Natural killer cell treated with Interleukin-12 subunit alpha and Interleukin-12 subunit beta and Interleukin-15 and Interleukin-18, amount 100 ng/mL, for 72 hours (primary cell): ENCODE data around the gene IGIP. TPM values are rescaled to one million over a fixed set of nuclear protein-coding genes. Genes with fewer than 3 reads are reported as not detected.

Source experiments
- ATAC-seq, 2 donors: fragments of 150-1000 bp; cut with Tn5 transposase in 1 of 2; sonication (Bioruptor Pico), chemical (Tn5 transposase) in 1 of 2; 2 replicates each; pipeline ENCODE4 v1.10.0; 2021
- DNase-seq: peaks from one replicate; pipeline ENCODE4 v3.0.0; 2022; ENCODE audit warnings: low spot score
- H3K27ac Mint-ChIP-seq, 2 donors: 1 replicate in 1 of 2; 2 replicates in 1 of 2; pipeline ENCODE4 v1.8.0; 2022; ENCODE audit warnings: mixed read lengths in 2 of 2, mild to moderate bottlenecking in 1 of 2, moderate library complexity in 1 of 2
- H3K27me3 Mint-ChIP-seq, 2 donors: 1 replicate in 1 of 2; 2 replicates in 1 of 2; pipeline ENCODE4 v1.8.0; 2022; ENCODE audit warnings: mixed read lengths in 2 of 2
- H3K36me3 Mint-ChIP-seq: one replicate; pipeline ENCODE4 v1.8.0; 2022; ENCODE audit warnings: mixed read lengths
- H3K4me1 Mint-ChIP-seq, 2 donors: 1 replicate in 1 of 2; 2 replicates in 1 of 2; pipeline ENCODE4 v1.8.0; 2022; ENCODE audit warnings: low read depth in 2 of 2, mixed read lengths in 2 of 2, mild to moderate bottlenecking in 1 of 2
- H3K4me3 Mint-ChIP-seq: one replicate; pipeline ENCODE4 v1.8.0; 2022; ENCODE audit warnings: mixed read lengths
- H3K9me3 Mint-ChIP-seq: 2 replicates; pipeline ENCODE4 v1.8.0; 2022; ENCODE audit warnings: mixed read lengths
- total RNA-seq, 2 donors: library from RNA; stranded (reverse); gene quantifications; one replicate each; pipeline ENCODE4 v1.2.3, GENCODE V29; 2022

Gene IGIP
- total RNA-seq: 1 to 10 TPM; 2.6 to 3.1 TPM

- Mint-ChIP-seq H3K9me3 (no peaks in the 10 kb centered on the region), H3K4me1 (peaks cover 6 to 10% of the 10 kb centered on the region in 2 donors), H3K27me3 (no peaks in the 10 kb centered on the region), H3K27ac (no peak within 1 kb of the TSS), H3K4me3 (no peak within 1 kb of the TSS), H3K36me3 (no peaks in the 10 kb centered on the region)
- no peak for ATAC-seq
- no peak for DNase-seq
Observed at GRCh38 chr5:140125637-140126036, at the start of gene IGIP. TSS of gene IGIP (plus strand) at chr5:140125937. CDS start at chr5:140128477, 2,540 bp downstream.

GRCh38 chr5:140076142-140076541 is 49.6 kb upstream of the IGIP start:
- DNase-seq (no peak), ATAC-seq (no peak)
- H3K36me3 Mint-ChIP-seq: no peaks in the 10 kb centered on the region
- H3K27ac Mint-ChIP-seq: no peak overlapping the region
- no peaks in the 10 kb centered on the region for H3K9me3 Mint-ChIP-seq
- H3K4me1 Mint-ChIP-seq: no peaks in the 10 kb centered on the region
- H3K27me3 Mint-ChIP-seq: peaks cover 21 to 31% of the 10 kb centered on the region in 2 donors
- no peak overlapping the region for H3K4me3 Mint-ChIP-seq

- Mint-ChIP-seq H3K27ac (no peak overlapping the region), H3K36me3 (no peaks in the 10 kb centered on the region), H3K27me3 (peaks cover 18 to 27% of the 10 kb centered on the region in 2 donors), H3K9me3 (no peaks in the 10 kb centered on the region), H3K4me3 (no peak overlapping the region), H3K4me1 (no peaks in the 10 kb centered on the region)
- ATAC-seq (no peak), DNase-seq (no peak)
Observed at GRCh38 chr5:140076788-140077187, 48.9 kb upstream of the IGIP start.

GRCh38 chr5:140083120-140083519 is 42.6 kb upstream of the IGIP start:
- H3K4me1 Mint-ChIP-seq: no peaks in the 10 kb centered on the region
- no peak overlapping the region for H3K4me3 Mint-ChIP-seq
- DNase-seq: no peak
- H3K27me3 Mint-ChIP-seq: peaks cover 21 to 36% of the 10 kb centered on the region in 2 donors
- no peaks in the 10 kb centered on the region for H3K36me3 Mint-ChIP-seq
- no peak for ATAC-seq
- no peaks in the 10 kb centered on the region for H3K9me3 Mint-ChIP-seq
- H3K27ac Mint-ChIP-seq: no peak overlapping the region

- peaks cover 21 to 36% of the 10 kb centered on the region in 2 donors for H3K27me3 Mint-ChIP-seq
- DNase-seq: no peak
- H3K4me3 Mint-ChIP-seq: no peak overlapping the region
- no peaks in the 10 kb centered on the region for H3K9me3 Mint-ChIP-seq
- no peak overlapping the region for H3K27ac Mint-ChIP-seq
- H3K4me1 Mint-ChIP-seq: no peaks in the 10 kb centered on the region
- no peak for ATAC-seq
- no peaks in the 10 kb centered on the region for H3K36me3 Mint-ChIP-seq
Observed at GRCh38 chr5:140083650-140084049, 42.1 kb upstream of the IGIP start.

- H3K27ac Mint-ChIP-seq: no peak overlapping the region
- no peak overlapping the region for H3K4me3 Mint-ChIP-seq
- no peaks in the 10 kb centered on the region for H3K4me1 Mint-ChIP-seq
- peaks cover 6% of the 10 kb centered on the region for H3K36me3 Mint-ChIP-seq
- ATAC-seq (no peak), DNase-seq (no peak)
- H3K9me3 Mint-ChIP-seq: peaks cover 4% of the 10 kb centered on the region
- peaks cover 26 to 36% of the 10 kb centered on the region in 2 donors for H3K27me3 Mint-ChIP-seq
Observed at GRCh38 chr5:140084541-140084940, 41.2 kb upstream of the IGIP start.

- Mint-ChIP-seq H3K4me1 (no peaks in the 10 kb centered on the region), H3K9me3 (peaks cover 11% of the 10 kb centered on the region), H3K27me3 (peaks cover 26 to 28% of the 10 kb centered on the region in 2 donors), H3K27ac (no peak overlapping the region), H3K4me3 (no peak overlapping the region), H3K36me3 (peaks cover 16% of the 10 kb centered on the region)
- DNase-seq (no peak), ATAC-seq (no peak)
Observed at GRCh38 chr5:140090251-140090650, 35.5 kb upstream of the IGIP start.

GRCh38 chr5:140093179-140093578 is 32.6 kb upstream of the IGIP start:
- Mint-ChIP-seq H3K27me3 (peaks cover 22 to 32% of the 10 kb centered on the region in 2 donors), H3K36me3 (peaks cover 16% of the 10 kb centered on the region), H3K4me1 (no peaks in the 10 kb centered on the region), H3K27ac (no peak overlapping the region), H3K9me3 (peaks cover 11% of the 10 kb centered on the region), H3K4me3 (no peak overlapping the region)
- ATAC-seq (no peak), DNase-seq (no peak)

GRCh38 chr5:140093866-140094265 is 31.9 kb upstream of the IGIP start:
- peaks cover 22 to 32% of the 10 kb centered on the region in 2 donors for H3K27me3 Mint-ChIP-seq
- no peak overlapping the region for H3K27ac Mint-ChIP-seq
- ATAC-seq: no peak
- no peaks in the 10 kb centered on the region for H3K4me1 Mint-ChIP-seq
- no peak for DNase-seq
- peaks cover 16% of the 10 kb centered on the region for H3K36me3 Mint-ChIP-seq
- no peak overlapping the region for H3K4me3 Mint-ChIP-seq
- peaks cover 11% of the 10 kb centered on the region for H3K9me3 Mint-ChIP-seq

- Mint-ChIP-seq H3K27me3 (peaks cover 17 to 33% of the 10 kb centered on the region in 2 donors), H3K9me3 (peaks cover 7% of the 10 kb centered on the region), H3K4me3 (no peak overlapping the region), H3K4me1 (no peaks in the 10 kb centered on the region), H3K36me3 (peaks cover 9% of the 10 kb centered on the region), H3K27ac (no peak overlapping the region)
- DNase-seq: no peak
- no peak for ATAC-seq
Observed at GRCh38 chr5:140094889-140095288, 30.8 kb upstream of the IGIP start.

- H3K27ac Mint-ChIP-seq: no peak overlapping the region
- peaks cover 5 to 6% of the 10 kb centered on the region in 2 donors for H3K4me1 Mint-ChIP-seq
- H3K9me3 Mint-ChIP-seq: no peaks in the 10 kb centered on the region
- H3K36me3 Mint-ChIP-seq: no peaks in the 10 kb centered on the region
- ATAC-seq: no peak
- H3K27me3 Mint-ChIP-seq: peaks cover 17 to 24% of the 10 kb centered on the region in 2 donors
- DNase-seq: no peak
- H3K4me3 Mint-ChIP-seq: no peak overlapping the region
Observed at GRCh38 chr5:140101179-140101578, 24.6 kb upstream of the IGIP start.

GRCh38 chr5:140103154-140103553 is 22.6 kb upstream of the IGIP start:
- DNase-seq (no peak), ATAC-seq (no peak)
- Mint-ChIP-seq H3K9me3 (no peaks in the 10 kb centered on the region), H3K4me3 (no peak overlapping the region), H3K4me1 (peaks cover 15 to 18% of the 10 kb centered on the region in 2 donors), H3K36me3 (no peaks in the 10 kb centered on the region), H3K27me3 (peaks cover 17% of the 10 kb centered on the region in 2 donors), H3K27ac (no peak overlapping the region)

- H3K27ac Mint-ChIP-seq: no peak overlapping the region
- H3K9me3 Mint-ChIP-seq: no peaks in the 10 kb centered on the region
- ATAC-seq (no peak), DNase-seq (no peak)
- H3K4me3 Mint-ChIP-seq: no peak overlapping the region
- H3K36me3 Mint-ChIP-seq: no peaks in the 10 kb centered on the region
- H3K4me1 Mint-ChIP-seq: peaks cover 23 to 27% of the 10 kb centered on the region in 2 donors
- peaks cover 19 to 20% of the 10 kb centered on the region in 2 donors for H3K27me3 Mint-ChIP-seq
Observed at GRCh38 chr5:140104100-140104499, 21.6 kb upstream of the IGIP start.

- H3K27ac Mint-ChIP-seq: peak overlapping the region; percentile 91 to 93
- peaks cover 26 to 31% of the 10 kb centered on the region in 2 donors for H3K4me1 Mint-ChIP-seq
- peaks cover 11 to 13% of the 10 kb centered on the region in 2 donors for H3K27me3 Mint-ChIP-seq
- no peaks in the 10 kb centered on the region for H3K9me3 Mint-ChIP-seq
- peak overlapping the region; percentile 93 for H3K4me3 Mint-ChIP-seq
- no peaks in the 10 kb centered on the region for H3K36me3 Mint-ChIP-seq
- no peak for DNase-seq
- ATAC-seq: no peak
Observed at GRCh38 chr5:140106101-140106500, 19.6 kb upstream of the IGIP start.

- peaks cover 8 to 18% of the 10 kb centered on the region in 2 donors for H3K27me3 Mint-ChIP-seq
- H3K27ac Mint-ChIP-seq: peak overlapping the region; percentile 91 to 93
- peaks cover 26 to 35% of the 10 kb centered on the region in 2 donors for H3K4me1 Mint-ChIP-seq
- no peaks in the 10 kb centered on the region for H3K36me3 Mint-ChIP-seq
- ATAC-seq (no peak), DNase-seq (peak; percentile 61)
- H3K9me3 Mint-ChIP-seq: no peaks in the 10 kb centered on the region
- peak overlapping the region; percentile 93 for H3K4me3 Mint-ChIP-seq
Observed at GRCh38 chr5:140106805-140107311, 18.9 kb upstream of the IGIP start.
